Caco-2 (cell line): Measurements from ENCODE around the gene RAB24. TPM values are rescaled to one million over a fixed set of nuclear protein-coding genes. Genes with fewer than 3 reads are reported as not detected.

Source experiments
- Bru-seq: library from RNA; stranded (reverse); fragments of 400-500 nt; gene quantifications from one replicate; lab custom pipeline; 2021; lab: Mats Ljungman, UMichigan
- BruChase-seq, 2 experiments: library from RNA; stranded (reverse); fragments of 400-500 nt; gene quantifications; one replicate each; lab custom pipeline; 2021; lab: Mats Ljungman, UMichigan
- BruUV-seq: library from RNA; stranded (reverse); fragments of 400-500 nt; replicated peaks from 2 replicates; lab custom pipeline; 2021; lab: Mats Ljungman, UMichigan
- CTCF ChIA-PET: fragments of 300-600 bp; sonication (Branson Sonifier 250); formaldehyde crosslinking; loops from one replicate; lab custom pipeline; 2022; ENCODE audit warnings: antibody characterized with exemption; lab: Charles Lee
- POLR2A ChIA-PET: fragments of 300-600 bp; sonication (Branson Sonifier 250); formaldehyde crosslinking; loops from one replicate; lab custom pipeline; 2022; ENCODE audit warnings: antibody characterized with exemption; lab: Charles Lee
- DNase-seq, 2 experiments: peaks; one replicate each; pipeline versions ENCODE4 v3.0.0 to v3.0.0-alpha.2; 2020 to 2022
- H3K27me3 ChIP-seq: replicated peaks from 2 replicates; pipeline ENCODE4 v1.6.0; 2011; ENCODE audit warnings: low read length; ENCODE audit not compliant: control insufficient read depth, insufficient read depth
- H3K36me3 ChIP-seq: 2 replicates; pipeline ENCODE4 v1.5.1; 2011; ENCODE audit warnings: low read length; ENCODE audit not compliant: control insufficient read depth, insufficient read depth
- H3K4me1 ChIP-seq: fragments of 250-450 bp; sonication (Bioruptor Pico); 2 replicates; pipeline ENCODE4 v1.5.1; 2020; ENCODE audit warnings: mild to moderate bottlenecking
- H3K4me3 ChIP-seq: 2 replicates; pipeline ENCODE4 v1.5.1; 2011; ENCODE audit warnings: low read depth, mild to moderate bottlenecking, control low read depth, low read length
- H3K9me3 ChIP-seq: fragments of 250-450 bp; sonication (Bioruptor Pico); 2 replicates; pipeline ENCODE4 v1.5.1; 2020; ENCODE audit warnings: mild to moderate bottlenecking, moderate library complexity
- H3K27ac Mint-ChIP-seq: one replicate; pipeline ENCODE4 v1.8.0; 2022; ENCODE audit warnings: mixed read lengths; ENCODE audit not compliant: unreplicated experiment
- H3K27me3 Mint-ChIP-seq: one replicate; pipeline ENCODE4 v1.8.0; 2022; ENCODE audit warnings: mixed read lengths; ENCODE audit not compliant: insufficient read depth, unreplicated experiment
- H3K36me3 Mint-ChIP-seq: one replicate; pipeline ENCODE4 v1.8.0; 2022; ENCODE audit warnings: mild to moderate bottlenecking, mixed read lengths; ENCODE audit not compliant: insufficient read depth, unreplicated experiment
- H3K4me1 Mint-ChIP-seq: one replicate; pipeline ENCODE4 v1.8.0; 2022; ENCODE audit warnings: low read depth, mixed read lengths; ENCODE audit not compliant: unreplicated experiment
- H3K4me3 Mint-ChIP-seq: one replicate; pipeline ENCODE4 v1.8.0; 2022; ENCODE audit warnings: mild to moderate bottlenecking, moderate library complexity, mixed read lengths; ENCODE audit not compliant: unreplicated experiment
- H3K9me3 Mint-ChIP-seq: one replicate; pipeline ENCODE4 v1.8.0; 2022; ENCODE audit warnings: mixed read lengths; ENCODE audit not compliant: unreplicated experiment
- CTCF ChIP-seq, 2 experiments: fragments of 200-600 bp in 1 of 2; IDR thresholded peaks; 1 replicate in 1 of 2; 2 replicates in 1 of 2; pipeline versions ENCODE4 v1.5.1 to v1.8.0; 2011 to 2022; ENCODE audit warnings: antibody characterized with exemption in 1 of 2, control low read depth in 1 of 2, inconsistent platforms in 1 of 2, low read depth in 1 of 2, low read length in 1 of 2, mild to moderate bottlenecking in 1 of 2, moderate library complexity in 1 of 2; ENCODE audit not compliant: insufficient read depth in 1 of 2, severe bottlenecking in 1 of 2, unreplicated experiment in 1 of 2
- intact Hi-C: fragments of 100-400 bp; cut with micrococcal nuclease; formaldehyde crosslinking; loops from one replicate; pipeline ENCODE4 v1.10.0; 2022; ENCODE audit not compliant: unreplicated experiment
- long read RNA-seq: library from polyadenylated mRNA; stranded (forward); transcript quantifications from one replicate; pipeline ENCODE4 v2.0.0, GENCODE V29; 2022
- total RNA-seq: library from RNA; stranded (reverse); gene quantifications from 2 replicates; pipeline ENCODE4 v1.2.3, GENCODE V29; 2022

Gene RAB24
- 29.9 and 31.7 TPM in 2 replicates for total RNA-seq
- Bru-seq, nascent RNA, result percentile 76 among the genes with signal in this experiment
- BruChase-seq, experiment 1, labeled RNA remaining after a 2-hour chase, result percentile 78 among the genes with signal in this experiment
- BruChase-seq, experiment 2, labeled RNA remaining after a 6-hour chase, result percentile 91 among the genes with signal in this experiment
- long read RNA-seq, transcript RAB24-204 (9 exons, 1,236 nt), result minor isoform, 6 of 68 reads
- long read RNA-seq, transcript RAB24-206 (7 exons, 1,820 nt), result minor isoform, 15 of 68 reads
- long read RNA-seq, transcript RAB24-201 (8 exons, 1,311 nt), result major isoform, 30 of 68 reads
- long read RNA-seq, partial matches to known transcripts, result 4 of 68 reads
- long read RNA-seq, other reads (novel, unspliced or antisense), result 12 of 68 reads

- Histone ChIP-seq H3K9me3 (no peaks in the 10 kb centered on the region), H3K27me3 (no peaks in the 10 kb centered on the region), H3K4me1 (peaks cover 29% of the 10 kb centered on the region), H3K36me3 (peaks cover 9% of the 10 kb centered on the region), H3K4me3 (peak within 1 kb of the TSS; percentile 89)
- H3K4me1 Mint-ChIP-seq, result peaks cover 21% of the 10 kb centered on the region
- POLR2A ChIA-PET, result interaction anchor here (0.5 to 1.8 kb wide), 7 partner anchors 9 to 658 kb away, joined by 3 to 8 read pairs (median 5); partner anchors contain the start of genes FGFR4, GRK6 and LMAN2
- CTCF ChIA-PET, result interaction anchor here (0.6 to 2.4 kb wide), 5 partner anchors 40 to 191 kb away, joined by 3 to 13 read pairs (median 4); no protein-coding TSS in a partner anchor
- peak; percentile 36 to 55 for TF ChIP-seq CTCF (IDR thresholded peaks at IDR 0.05; ENCODE audit: insufficient read depth in 1 of 2, low read depth in 1 of 2, low read length in 1 of 2, severe bottlenecking in 1 of 2, unreplicated experiment in 1 of 2)
- H3K9me3 Mint-ChIP-seq, result no peaks in the 10 kb centered on the region
- intact Hi-C loops, result no loop called here
- BruUV-seq, result TSS peak; percentile 63
- H3K4me3 Mint-ChIP-seq, result peak within 1 kb of the TSS; percentile 94
- H3K27me3 Mint-ChIP-seq, result no peaks in the 10 kb centered on the region
- peak within 1 kb of the TSS; percentile 94 for H3K27ac Mint-ChIP-seq
- peak; percentile 87 to 93 for DNase-seq
- peaks cover 72% of the 10 kb centered on the region for H3K36me3 Mint-ChIP-seq
Observed at GRCh38 chr5:177303121-177303924, at the start of gene RAB24, which contains the start of gene PRELID1. TSS of gene RAB24 (minus strand) at chr5:177303719. CDS start at chr5:177303288, 431 bp downstream. TSS of gene PRELID1 (plus strand) at chr5:177303799. CDS start at chr5:177303986, 187 bp downstream.

- no peak overlapping the region for H3K4me3 Mint-ChIP-seq
Observed at GRCh38 chr5:177353093-177353492, 49.6 kb upstream of the RAB24 start.

More at GRCh38 chr5:177353093-177353492, 49.6 kb upstream of the RAB24 start:
- ChIA-PET POLR2A (no interaction called here), CTCF (interaction anchor here (0.7 to 2.6 kb wide), 2 partner anchors 12 to 37 kb away, joined by 6 to 9 read pairs; no protein-coding TSS in a partner anchor)
- Histone ChIP-seq H3K4me3 (no peak overlapping the region), H3K36me3 (0 out of 2 replicates have a peak, but pooled peaks cover 2% of the 10 kb centered on the region), H3K4me1 (peaks cover 12% of the 10 kb centered on the region; the same call in 1 of the 2 replicates), H3K9me3 (no peaks in the 10 kb centered on the region), H3K27me3 (no peaks in the 10 kb centered on the region)
- Mint-ChIP-seq H3K27ac (no peak overlapping the region), H3K27me3 (no peaks in the 10 kb centered on the region), H3K4me1 (peaks cover 27% of the 10 kb centered on the region), H3K36me3 (peaks cover 20% of the 10 kb centered on the region), H3K9me3 (peaks cover 15% of the 10 kb centered on the region)
- TF ChIP-seq CTCF (IDR thresholded peaks at IDR 0.05; ENCODE audit: insufficient read depth in 1 of 2, low read depth in 1 of 2, low read length in 1 of 2, severe bottlenecking in 1 of 2, unreplicated experiment in 1 of 2), result no peak
- no TSS peak for BruUV-seq
- intact Hi-C loops, result no loop called here
- no peak for DNase-seq
